ENCODE data around the gene NEDD4L. TPM values are rescaled to one million over a fixed set of nuclear protein-coding genes. Genes with fewer than 3 reads are reported as not detected.
"Not testable (repeated sequence)": the region's sequence is repeated elsewhere in the genome, so short reads cannot be mapped to it uniquely, and the experiment has no call there.

The NEDD4L gene
- polyA plus RNA-seq, 4 donors, result 97.0 to 165 (median 131) TPM

GRCh38 chr18:58276789-58277739 is 233.0 kb downstream of the NEDD4L start:
- DNase-seq (ENCODE audit: low read depth in 4 of 4, low spot score in 2 of 4), result no peak

GRCh38 chr18:58279504-58280175 is 235.6 kb downstream of the NEDD4L start:
- DNase-seq (ENCODE audit: low read depth in 4 of 4, low spot score in 2 of 4), result no peak

GRCh38 chr18:58280191-58280590 is 236.2 kb downstream of the NEDD4L start:
- DNase-seq (ENCODE audit: low read depth in 4 of 4, low spot score in 2 of 4), result no peak

GRCh38 chr18:58282872-58283271 is 238.8 kb downstream of the NEDD4L start:
- not testable (repeated sequence) for DNase-seq (ENCODE audit: low read depth in 4 of 4, low spot score in 2 of 4)

- DNase-seq (ENCODE audit: low read depth in 4 of 4, low spot score in 2 of 4), result no peak
These were observed 240.8 kb downstream of the NEDD4L start for GRCh38 chr18:58284699-58285448.

GRCh38 chr18:58285449-58286130 is 241.6 kb downstream of the NEDD4L start:
- DNase-seq (ENCODE audit: low read depth in 4 of 4, low spot score in 2 of 4), result no peak

- DNase-seq (ENCODE audit: low read depth in 4 of 4, low spot score in 2 of 4), result no peak
These were observed 242.8 kb downstream of the NEDD4L start for GRCh38 chr18:58286632-58287352.

- no peak for DNase-seq (ENCODE audit: low read depth in 4 of 4, low spot score in 2 of 4)
These were observed 243.6 kb downstream of the NEDD4L start for GRCh38 chr18:58287353-58288274.

- no peak for DNase-seq (ENCODE audit: low read depth in 4 of 4, low spot score in 2 of 4)
These were observed 245.1 kb downstream of the NEDD4L start for GRCh38 chr18:58288921-58289797.

GRCh38 chr18:58290116-58290695 is 246.2 kb downstream of the NEDD4L start:
- DNase-seq (ENCODE audit: low read depth in 4 of 4, low spot score in 2 of 4), result no peak

GRCh38 chr18:58291131-58291530 is 247.1 kb downstream of the NEDD4L start:
- no peak for DNase-seq (ENCODE audit: low read depth in 4 of 4, low spot score in 2 of 4)

GRCh38 chr18:58292638-58293037 is 248.6 kb downstream of the NEDD4L start:
- DNase-seq (ENCODE audit: low read depth in 4 of 4, low spot score in 2 of 4), result no peak

GRCh38 chr18:58297198-58297597 is 253.2 kb downstream of the NEDD4L start:
- DNase-seq (ENCODE audit: low read depth in 4 of 4, low spot score in 2 of 4), result no peak

GRCh38 chr18:58298251-58299134 is 254.5 kb downstream of the NEDD4L start:
- DNase-seq (ENCODE audit: low read depth in 4 of 4, low spot score in 2 of 4), result no peak

GRCh38 chr18:58299135-58299473 is 255.1 kb downstream of the NEDD4L start:
- no peak for DNase-seq (ENCODE audit: low read depth in 4 of 4, low spot score in 2 of 4)

GRCh38 chr18:58299936-58300335 is 255.9 kb downstream of the NEDD4L start:
- DNase-seq (ENCODE audit: low read depth in 4 of 4, low spot score in 2 of 4), result no peak

GRCh38 chr18:58300867-58301266 is 256.8 kb downstream of the NEDD4L start:
- no peak for DNase-seq (ENCODE audit: low read depth in 4 of 4, low spot score in 2 of 4)

Measured in left renal cortex interstitium (tissue), 4 donors.